ENCODE results near the gene STUB1. TPM values are rescaled to one million over a fixed set of nuclear protein-coding genes. Genes with fewer than 3 reads are reported as not detected.
A peak's percentile ranks its signal among the peaks of the same experiment; 100 is the strongest.

The STUB1 gene
- total and polyA plus RNA-seq, 4 donors: 32.4 to 74.4 (median 50.2) TPM

GRCh38 chr16:719815-720446 is 39.7 kb downstream of the STUB1 start:
- Histone ChIP-seq H3K36me3 (ENCODE audit: control insufficient read depth in 4 of 4, insufficient read depth in 3 of 4, low read depth in 1 of 4, low read length in 3 of 4) (peaks cover 0 to 2% (median 0%) of the 10 kb centered on the region in 4 donors), H3K9ac (ENCODE audit: low read depth in 1 of 2, low read length in 2 of 2) (peak overlapping the region in 1 of 2 donors; percentile 87), H3K27me3 (ENCODE audit: control insufficient read depth in 4 of 4, insufficient read depth in 4 of 4, low read length in 3 of 4) (no peaks in the 10 kb centered on the region), H3K27ac (ENCODE audit: low read depth in 1 of 2, low read length in 2 of 2) (peak overlapping the region in 1 of 2 donors; percentile 84), H3K4me1 (ENCODE audit: control insufficient read depth in 4 of 4, insufficient read depth in 4 of 4, low read length in 3 of 4) (peaks cover 25 to 39% (median 35%) of the 10 kb centered on the region in 4 donors), H3K9me3 (ENCODE audit: control insufficient read depth in 4 of 4, low read length in 3 of 4) (no peaks in the 10 kb centered on the region), H3K4me3 (ENCODE audit: low read depth in 1 of 3, low read length in 3 of 3) (peak overlapping the region; percentile 73 to 86 (median 82))
- whole genome bisulfite sequencing: 19% methylated on average over 16 of the region's 16 CpGs
- DNase-seq (ENCODE audit: low spot score): no peak
- no peak for TF ChIP-seq NR2F2 (IDR thresholded peaks at IDR 0.05)
- no peak for TF ChIP-seq SP1 (IDR thresholded peaks at IDR 0.05)
- no peak for TF ChIP-seq RAD21 (IDR thresholded peaks at IDR 0.05)
- TF ChIP-seq HNF4G (IDR thresholded peaks at IDR 0.05): no peak
- TF ChIP-seq TAF1 (conservative IDR thresholded peaks at IDR 0.05): no peak
- TF ChIP-seq, protein P1, sequence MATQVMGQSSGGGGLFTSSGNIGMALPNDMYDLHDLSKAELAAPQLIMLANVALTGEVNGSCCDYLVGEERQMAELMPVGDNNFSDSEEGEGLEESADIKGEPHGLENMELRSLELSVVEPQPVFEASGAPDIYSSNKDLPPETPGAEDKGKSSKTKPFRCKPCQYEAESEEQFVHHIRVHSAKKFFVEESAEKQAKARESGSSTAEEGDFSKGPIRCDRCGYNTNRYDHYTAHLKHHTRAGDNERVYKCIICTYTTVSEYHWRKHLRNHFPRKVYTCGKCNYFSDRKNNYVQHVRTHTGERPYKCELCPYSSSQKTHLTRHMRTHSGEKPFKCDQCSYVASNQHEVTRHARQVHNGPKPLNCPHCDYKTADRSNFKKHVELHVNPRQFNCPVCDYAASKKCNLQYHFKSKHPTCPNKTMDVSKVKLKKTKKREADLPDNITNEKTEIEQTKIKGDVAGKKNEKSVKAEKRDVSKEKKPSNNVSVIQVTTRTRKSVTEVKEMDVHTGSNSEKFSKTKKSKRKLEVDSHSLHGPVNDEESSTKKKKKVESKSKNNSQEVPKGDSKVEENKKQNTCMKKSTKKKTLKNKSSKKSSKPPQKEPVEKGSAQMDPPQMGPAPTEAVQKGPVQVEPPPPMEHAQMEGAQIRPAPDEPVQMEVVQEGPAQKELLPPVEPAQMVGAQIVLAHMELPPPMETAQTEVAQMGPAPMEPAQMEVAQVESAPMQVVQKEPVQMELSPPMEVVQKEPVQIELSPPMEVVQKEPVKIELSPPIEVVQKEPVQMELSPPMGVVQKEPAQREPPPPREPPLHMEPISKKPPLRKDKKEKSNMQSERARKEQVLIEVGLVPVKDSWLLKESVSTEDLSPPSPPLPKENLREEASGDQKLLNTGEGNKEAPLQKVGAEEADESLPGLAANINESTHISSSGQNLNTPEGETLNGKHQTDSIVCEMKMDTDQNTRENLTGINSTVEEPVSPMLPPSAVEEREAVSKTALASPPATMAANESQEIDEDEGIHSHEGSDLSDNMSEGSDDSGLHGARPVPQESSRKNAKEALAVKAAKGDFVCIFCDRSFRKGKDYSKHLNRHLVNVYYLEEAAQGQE (IDR thresholded peaks at IDR 0.05): no peak

DNA sequence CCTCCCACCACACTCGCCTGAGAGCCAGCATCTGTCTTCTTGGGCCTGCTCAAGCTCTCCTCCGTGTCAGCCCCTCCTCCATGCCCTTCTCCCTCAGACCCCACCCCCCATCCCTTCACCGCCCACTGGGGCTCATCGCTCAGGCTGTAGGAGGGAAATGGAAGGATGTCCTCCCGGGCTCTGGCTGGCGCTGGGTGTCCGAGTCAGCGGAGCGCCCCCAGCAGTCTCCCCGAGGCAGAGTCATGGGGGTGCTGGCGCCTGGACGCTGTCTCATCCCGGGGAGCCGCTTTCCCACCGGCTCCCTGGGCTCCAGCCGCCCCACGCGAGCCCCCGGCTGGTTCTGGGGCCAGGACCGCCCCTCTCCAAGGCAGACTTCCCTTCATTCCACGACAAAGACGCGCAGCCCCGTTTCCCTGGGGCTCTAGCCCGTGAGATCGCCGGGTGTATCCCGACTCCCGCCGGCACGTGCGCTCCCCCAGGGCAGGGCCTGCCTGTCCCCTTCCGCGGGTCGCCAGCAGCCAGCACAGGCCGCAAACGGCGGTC is 40.3 kb downstream of the STUB1 start:
- under 1% methylated on average over 38 of the region's 38 CpGs for WGBS
- peak overlapping the region; percentile 53 to 84 for H3K27ac ChIP-seq (ENCODE audit: low read depth in 1 of 2, low read length in 2 of 2)
- peak overlapping the region in 1 of 2 donors; percentile 87 for H3K9ac ChIP-seq (ENCODE audit: low read depth in 1 of 2, low read length in 2 of 2)
- no peak for DNase-seq (ENCODE audit: low spot score)
- H3K36me3 ChIP-seq (ENCODE audit: control insufficient read depth in 4 of 4, insufficient read depth in 3 of 4, low read depth in 1 of 4, low read length in 3 of 4): peaks cover 0 to 2% (median 0%) of the 10 kb centered on the region in 4 donors
- peak overlapping the region; percentile 73 to 86 (median 82) for H3K4me3 ChIP-seq (ENCODE audit: low read depth in 1 of 3, low read length in 3 of 3)
- H3K27me3 ChIP-seq (ENCODE audit: control insufficient read depth in 4 of 4, insufficient read depth in 4 of 4, low read length in 3 of 4): no peaks in the 10 kb centered on the region
- TF ChIP-seq GABPA (IDR thresholded peaks at IDR 0.05 in 1 of 2, conservative IDR thresholded peaks at IDR 0.05 in 1 of 2) (no peak), SP1 (IDR thresholded peaks at IDR 0.05) (no peak), FOXA1 (IDR thresholded peaks at IDR 0.05) (no peak), EGR1 (IDR thresholded peaks at IDR 0.05; ENCODE audit: low read depth in 2 of 2) (no peak), FOXA2 (IDR thresholded peaks at IDR 0.05) (no peak), JUND (IDR thresholded peaks at IDR 0.05) (no peak), HNF4A (conservative IDR thresholded peaks at IDR 0.05) (no peak)
- TF ChIP-seq, protein P2, sequence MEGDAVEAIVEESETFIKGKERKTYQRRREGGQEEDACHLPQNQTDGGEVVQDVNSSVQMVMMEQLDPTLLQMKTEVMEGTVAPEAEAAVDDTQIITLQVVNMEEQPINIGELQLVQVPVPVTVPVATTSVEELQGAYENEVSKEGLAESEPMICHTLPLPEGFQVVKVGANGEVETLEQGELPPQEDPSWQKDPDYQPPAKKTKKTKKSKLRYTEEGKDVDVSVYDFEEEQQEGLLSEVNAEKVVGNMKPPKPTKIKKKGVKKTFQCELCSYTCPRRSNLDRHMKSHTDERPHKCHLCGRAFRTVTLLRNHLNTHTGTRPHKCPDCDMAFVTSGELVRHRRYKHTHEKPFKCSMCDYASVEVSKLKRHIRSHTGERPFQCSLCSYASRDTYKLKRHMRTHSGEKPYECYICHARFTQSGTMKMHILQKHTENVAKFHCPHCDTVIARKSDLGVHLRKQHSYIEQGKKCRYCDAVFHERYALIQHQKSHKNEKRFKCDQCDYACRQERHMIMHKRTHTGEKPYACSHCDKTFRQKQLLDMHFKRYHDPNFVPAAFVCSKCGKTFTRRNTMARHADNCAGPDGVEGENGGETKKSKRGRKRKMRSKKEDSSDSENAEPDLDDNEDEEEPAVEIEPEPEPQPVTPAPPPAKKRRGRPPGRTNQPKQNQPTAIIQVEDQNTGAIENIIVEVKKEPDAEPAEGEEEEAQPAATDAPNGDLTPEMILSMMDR (IDR thresholded peaks at IDR 0.05; ENCODE audit: low read depth, low read length, missing input control): no peak
- TF ChIP-seq, protein P1 (IDR thresholded peaks at IDR 0.05): no peak
- peaks cover 22 to 39% (median 31%) of the 10 kb centered on the region in 4 donors for H3K4me1 ChIP-seq (ENCODE audit: control insufficient read depth in 4 of 4, insufficient read depth in 4 of 4, low read length in 3 of 4)
- H3K9me3 ChIP-seq (ENCODE audit: control insufficient read depth in 4 of 4, low read length in 3 of 4): no peaks in the 10 kb centered on the region

Measured in liver (tissue), 9 donors.